ENCODE data around the gene PTPN1. TPM values are rescaled to one million over a fixed set of nuclear protein-coding genes. Genes with fewer than 3 reads are reported as not detected.
A peak's percentile ranks its signal among the peaks of the same experiment; 100 is the strongest.
"Not testable (repeated sequence)": the region's sequence is repeated elsewhere in the genome, so short reads cannot be mapped to it uniquely, and the experiment has no call there.

PTPN1 gene
- total RNA-seq, 2 donors from 2014 or later = 31.3 to 33.9 TPM

GRCh38 chr20:50562262-50562701 is 52.1 kb downstream of the PTPN1 start:
- ATAC-seq (no peak), DNase-seq (no peak)
- intact Hi-C loops (cut with DNase I, micrococcal nuclease) = no loop called here

GRCh38 chr20:50563133-50563944 is 53.2 kb downstream of the PTPN1 start:
- DNase-seq (no peak), ATAC-seq (peak; percentile 26)
- intact Hi-C loops (cut with DNase I, micrococcal nuclease) = no loop called here

GRCh38 chr20:50565383-50565782 is 55.2 kb downstream of the PTPN1 start:
- DNase-seq (no peak), ATAC-seq (no peak)
- intact Hi-C loops (cut with DNase I, micrococcal nuclease) = no loop called here

GRCh38 chr20:50565871-50566270 is 55.7 kb downstream of the PTPN1 start:
- intact Hi-C loops (cut with DNase I, micrococcal nuclease) = no loop called here
- ATAC-seq = no peak
- no peak for DNase-seq

GRCh38 chr20:50567860-50568548 is 57.8 kb downstream of the PTPN1 start:
- DNase-seq (no peak), ATAC-seq (no peak)
- intact Hi-C loops (cut with DNase I, micrococcal nuclease) = no loop called here

GRCh38 chr20:50568549-50568942 is 58.4 kb downstream of the PTPN1 start:
- intact Hi-C loops (cut with DNase I, micrococcal nuclease) = no loop called here
- ATAC-seq = no peak

GRCh38 chr20:50569487-50569863 is 59.3 kb downstream of the PTPN1 start:
- DNase-seq; ATAC-seq; intact Hi-C loops (cut with DNase I, micrococcal nuclease): not testable (repeated sequence)

More at GRCh38 chr20:50568549-50568942, 58.4 kb downstream of the PTPN1 start:
- DNase-seq = no peak

GRCh38 chr20:50569864-50570836 is 60.0 kb downstream of the PTPN1 start:
- ATAC-seq = peak; percentile 72
- no peak for DNase-seq
- intact Hi-C loops (cut with DNase I, micrococcal nuclease) = loop anchor here (10.0 kb wide), 3 partner anchors 65 to 385 kb away; no protein-coding TSS in a partner anchor

- DNase-seq = no peak
- intact Hi-C loops (cut with DNase I, micrococcal nuclease) = loop anchor here (10.0 kb wide), 3 partner anchors 67 to 387 kb away; no protein-coding TSS in a partner anchor
Observed at GRCh38 chr20:50571466-50571865, 61.3 kb downstream of the PTPN1 start.

GRCh38 chr20:50572938-50573777 is 63.0 kb downstream of the PTPN1 start:
- intact Hi-C loops (cut with DNase I, micrococcal nuclease) = loop anchor here (10.0 kb wide), 3 partner anchors 68 to 388 kb away; no protein-coding TSS in a partner anchor
- ATAC-seq = no peak
- no peak for DNase-seq

More at GRCh38 chr20:50571466-50571865, 61.3 kb downstream of the PTPN1 start:
- ATAC-seq = no peak

GRCh38 chr20:50574108-50574507 is 63.9 kb downstream of the PTPN1 start:
- DNase-seq (no peak), ATAC-seq (no peak)
- intact Hi-C loops (cut with DNase I, micrococcal nuclease) = loop anchor here (10.0 kb wide), 3 partner anchors 69 to 389 kb away; no protein-coding TSS in a partner anchor

- DNase-seq (no peak), ATAC-seq (no peak)
- intact Hi-C loops (cut with DNase I, micrococcal nuclease) = loop anchor here (10.0 kb wide), 3 partner anchors 70 to 390 kb away; no protein-coding TSS in a partner anchor
Observed at GRCh38 chr20:50574586-50574985, 64.4 kb downstream of the PTPN1 start.

GRCh38 chr20:50575865-50576720 is 65.9 kb downstream of the PTPN1 start:
- intact Hi-C loops (cut with DNase I, micrococcal nuclease) = loop anchor here (5.0 to 10.0 kb wide), 4 partner anchors 71 to 391 kb away; no protein-coding TSS in a partner anchor
- peak; percentile 60 for ATAC-seq
- DNase-seq = peak; percentile 65 to 86

- intact Hi-C loops (cut with DNase I, micrococcal nuclease) = loop anchor here (5.0 to 10.0 kb wide), 4 partner anchors 73 to 393 kb away; no protein-coding TSS in a partner anchor
- ATAC-seq = peak; percentile 72
Observed at GRCh38 chr20:50577175-50578018, 67.2 kb downstream of the PTPN1 start.

GRCh38 chr20:50578061-50578777 is 68.0 kb downstream of the PTPN1 start:
- peak; percentile 84 for ATAC-seq
- intact Hi-C loops (cut with DNase I, micrococcal nuclease) = loop anchor here (5.0 to 10.0 kb wide), 4 partner anchors 73 to 393 kb away; no protein-coding TSS in a partner anchor
- DNase-seq = peak; percentile 66 to 71

More at GRCh38 chr20:50577175-50578018, 67.2 kb downstream of the PTPN1 start:
- peak; percentile 79 to 81 for DNase-seq

Data from left colon (tissue), 2 donors.